Renal cortical epithelial cell (primary cell): Measurements from ENCODE around the gene RBBP9. TPM values are rescaled to one million over a fixed set of nuclear protein-coding genes. Genes with fewer than 3 reads are reported as not detected.
"Not testable (repeated sequence)": the region's sequence is repeated elsewhere in the genome, so short reads cannot be mapped to it uniquely, and the experiment has no call there.

Source experiments
- DNase-seq: peaks from one replicate; pipeline ENCODE4 v3.0.0-alpha.2; 2011; ENCODE audit warnings: low read depth
- total RNA-seq: library from RNA; depleted of rRNA; stranded (reverse); fragments of >200 nt; gene quantifications from 2 replicates; pipeline ENCODE4 v1.2.3, GENCODE V29; 2014

The RBBP9 gene
- total RNA-seq: 18.8 and 46.2 TPM in 2 replicates

GRCh38 chr20:18496740-18497592 is at the start of gene RBBP9:
RBBP9 (minus strand) TSS chr20:18497225; CDS start chr20:18497167, 58 bp downstream.
- DNase-seq: peak; percentile 59

GRCh38 chr20:18545566-18545965 is 48.5 kb upstream of the RBBP9 start:
- DNase-seq: peak; percentile 31

GRCh38 chr20:18543932-18544331 is 46.9 kb upstream of the RBBP9 start:
- no peak for DNase-seq

DNA sequence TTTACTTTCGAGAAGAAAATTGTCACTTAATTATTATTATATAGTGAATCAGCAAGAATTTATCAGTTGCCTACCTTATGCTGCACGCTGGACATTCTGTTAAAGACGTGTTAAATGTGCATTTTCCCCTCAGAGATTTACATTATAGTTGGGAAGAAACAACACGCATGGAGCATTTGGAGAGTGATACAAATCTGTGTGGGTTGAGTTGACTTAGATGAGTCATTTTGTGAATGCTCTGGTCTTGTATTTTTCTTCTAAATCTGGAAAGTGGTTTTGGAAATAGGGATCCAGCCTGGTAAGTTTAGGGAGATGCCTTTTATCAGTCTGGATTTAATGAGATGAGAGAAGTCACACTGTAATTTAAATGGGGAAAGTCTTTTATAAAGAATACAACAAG is 46.2 kb upstream of the RBBP9 start:
- DNase-seq: no peak

- peak; percentile 96 for DNase-seq
Measured at GRCh38 chr20:18541741-18542140, 44.7 kb upstream of the RBBP9 start.

GRCh38 chr20:18537651-18538050 is 40.6 kb upstream of the RBBP9 start:
- peak; percentile 72 for DNase-seq

DNA sequence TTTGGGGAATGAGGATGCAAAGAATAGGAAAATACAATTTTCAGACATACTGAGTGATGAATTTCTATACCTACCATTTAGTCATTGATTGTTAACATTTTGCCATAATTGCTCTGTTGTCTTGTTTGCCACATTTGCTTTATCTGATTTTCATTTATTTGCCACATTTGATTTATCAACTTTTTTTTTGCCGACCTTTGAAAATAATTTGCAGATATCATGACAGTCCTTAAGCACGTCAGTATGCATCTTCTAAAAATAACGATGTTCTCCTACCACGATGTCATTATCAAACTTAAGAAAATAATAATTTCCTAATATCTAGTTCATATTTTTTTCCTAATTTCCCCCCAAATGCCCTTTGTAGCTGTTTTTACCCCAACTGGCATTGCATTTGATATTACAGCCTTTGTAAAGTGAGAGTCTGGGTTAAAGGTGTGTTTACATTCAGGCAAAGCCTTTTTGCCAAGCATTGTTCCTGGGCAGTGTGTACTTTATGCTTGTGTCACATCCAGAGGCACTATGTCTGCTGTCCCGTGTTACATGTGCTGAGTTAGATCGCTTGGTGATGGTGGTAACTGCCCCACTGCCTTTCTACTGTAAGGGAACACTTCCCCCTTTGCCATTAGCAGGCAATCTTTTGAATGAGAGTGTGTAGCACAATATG is 37.1 kb upstream of the RBBP9 start:
- DNase-seq: no peak

DNA sequence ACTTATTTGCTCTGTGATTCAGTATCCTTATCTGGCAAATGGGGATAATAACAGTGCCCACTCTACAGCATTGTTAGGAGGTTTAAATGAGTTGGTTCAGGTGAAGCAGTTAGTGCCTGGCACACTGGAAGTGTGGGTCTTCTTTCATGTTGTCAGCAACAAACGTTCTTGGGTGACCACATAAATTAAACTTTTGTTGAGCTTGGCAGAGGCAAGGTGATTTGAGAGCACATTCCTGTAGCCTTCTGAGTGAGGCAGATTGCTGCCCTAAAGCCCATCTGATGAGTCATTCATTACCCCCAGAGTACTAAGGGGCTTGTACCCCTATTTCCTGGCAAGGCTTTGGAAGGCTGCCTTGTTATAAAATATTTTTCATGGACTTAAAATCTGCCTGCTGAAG is 36.5 kb upstream of the RBBP9 start:
- peak; percentile 79 for DNase-seq

DNA sequence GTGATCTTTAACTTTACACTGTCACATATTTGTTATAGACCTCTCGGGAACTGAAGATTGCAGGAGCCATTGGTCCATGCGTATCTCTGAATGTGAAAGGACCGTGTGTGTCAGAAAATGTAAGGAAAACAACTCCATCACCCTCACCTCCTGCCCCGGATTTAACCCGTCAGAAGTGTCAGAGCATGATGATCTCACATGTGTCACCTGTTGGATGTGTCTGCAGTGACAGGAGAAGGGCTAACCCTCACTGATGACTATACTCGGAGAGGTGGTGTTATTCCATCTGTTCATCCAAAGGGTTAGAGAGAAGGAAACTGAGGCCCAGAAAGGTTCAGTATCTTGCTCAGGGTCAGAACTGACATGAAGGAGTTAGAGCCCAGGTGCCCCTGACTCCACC is 35.6 kb upstream of the RBBP9 start:
- DNase-seq: no peak

DNA sequence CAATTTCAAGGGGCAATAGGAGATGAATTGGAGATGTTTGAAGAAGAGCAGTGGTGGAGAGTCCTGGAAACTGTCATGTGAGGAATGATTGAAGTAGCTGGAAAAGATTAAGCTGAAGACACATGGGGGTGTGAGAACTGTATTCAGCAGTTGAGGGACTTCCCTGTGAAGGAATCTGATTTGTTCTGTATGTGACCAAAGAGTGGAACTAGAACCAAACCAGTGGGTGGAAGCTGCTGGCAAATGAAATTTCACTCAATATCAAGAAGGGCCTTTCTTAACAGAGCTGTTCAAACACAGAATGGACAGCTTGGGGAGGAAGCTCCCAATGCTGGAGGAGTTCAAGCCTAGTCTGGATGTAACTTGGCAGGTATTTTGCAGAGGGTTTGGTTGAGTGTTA is 32.0 kb upstream of the RBBP9 start:
- DNase-seq: no peak

DNA sequence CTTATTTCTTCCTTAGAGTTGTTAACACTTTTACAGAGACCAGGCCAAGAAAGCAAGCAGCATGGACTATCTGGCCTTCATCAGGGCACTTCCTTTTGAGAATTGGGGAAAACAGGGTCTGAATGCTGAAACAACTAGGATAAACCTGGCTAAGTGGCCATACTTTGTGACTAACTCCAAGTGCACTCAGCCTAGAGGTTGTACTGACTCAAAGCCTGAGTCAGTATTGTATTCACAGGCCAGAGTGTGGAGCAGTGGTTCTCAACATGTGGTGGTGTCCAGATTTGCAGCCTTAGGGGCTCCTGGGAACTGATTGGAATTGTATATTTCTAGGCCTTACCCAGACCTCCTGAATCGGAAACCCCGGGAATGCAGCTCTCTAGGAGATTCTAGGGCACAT is 30.8 kb upstream of the RBBP9 start:
- peak; percentile 63 for DNase-seq

DNA sequence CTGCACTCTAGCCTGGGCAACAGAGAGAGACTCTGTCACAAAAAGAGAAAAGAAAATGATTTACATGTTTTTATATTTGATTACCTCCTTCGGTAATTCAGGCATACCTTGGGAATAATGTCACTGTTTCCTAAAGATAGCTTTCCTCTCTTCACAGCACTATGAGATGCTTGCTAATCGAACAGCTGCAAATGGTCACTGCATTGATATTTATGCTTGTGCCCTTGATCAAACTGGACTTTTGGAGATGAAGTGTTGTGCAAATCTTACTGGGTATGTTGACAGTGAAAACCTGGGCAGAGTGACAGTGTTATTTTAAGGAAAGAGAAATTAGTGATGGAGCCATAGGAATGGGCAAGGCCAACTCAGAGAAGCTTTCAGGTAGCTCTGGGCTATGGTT is 30.3 kb upstream of the RBBP9 start:
- no peak for DNase-seq

DNA sequence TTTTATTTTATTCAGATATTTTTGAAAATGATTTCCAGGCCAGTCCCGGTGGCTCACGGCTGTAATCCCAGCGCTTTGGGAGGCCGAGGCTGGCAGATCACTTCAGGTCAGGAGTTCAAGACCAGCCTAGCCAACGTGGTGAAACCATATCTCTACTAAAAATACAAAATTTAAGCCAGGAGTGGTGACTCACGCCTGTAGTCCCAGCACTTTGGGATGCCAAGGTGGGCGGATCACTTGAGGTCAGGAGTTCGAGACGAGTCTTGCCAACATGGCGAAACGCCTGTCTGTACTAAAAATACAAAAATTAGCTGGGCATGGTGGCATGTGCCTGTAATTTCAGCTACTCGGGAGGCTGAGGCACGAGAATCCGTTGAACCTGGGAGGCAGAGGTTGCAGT is 29.7 kb upstream of the RBBP9 start:
- not testable (repeated sequence) for DNase-seq

GRCh38 chr20:18524646-18525045 is 27.6 kb upstream of the RBBP9 start:
- DNase-seq: peak; percentile 56

DNA sequence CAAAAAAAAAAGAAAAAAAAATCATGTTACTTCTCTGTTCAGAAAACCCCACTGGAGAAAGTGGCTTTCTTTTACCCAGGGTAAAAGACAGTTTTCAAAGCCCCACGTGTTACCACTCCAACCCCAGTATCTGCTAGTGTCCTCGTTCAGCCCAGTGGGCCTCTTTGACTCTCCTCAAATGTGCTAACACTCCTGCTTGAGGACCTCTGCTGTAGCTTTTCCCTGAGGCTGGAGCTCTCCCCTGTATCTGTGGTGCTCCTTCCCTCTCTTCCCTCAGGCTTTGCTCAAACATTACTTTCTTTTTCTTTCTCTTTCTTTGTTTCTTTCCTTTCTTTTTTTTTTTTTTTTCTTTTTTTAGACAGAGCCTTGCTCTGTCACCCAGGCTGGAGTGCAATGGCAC is 26.0 kb upstream of the RBBP9 start:
- no peak for DNase-seq

- DNase-seq: peak; percentile 24
Measured at GRCh38 chr20:18522066-18522465, 25.0 kb upstream of the RBBP9 start.

- no peak for DNase-seq
Measured at GRCh38 chr20:18515973-18516372, 18.9 kb upstream of the RBBP9 start.

DNA sequence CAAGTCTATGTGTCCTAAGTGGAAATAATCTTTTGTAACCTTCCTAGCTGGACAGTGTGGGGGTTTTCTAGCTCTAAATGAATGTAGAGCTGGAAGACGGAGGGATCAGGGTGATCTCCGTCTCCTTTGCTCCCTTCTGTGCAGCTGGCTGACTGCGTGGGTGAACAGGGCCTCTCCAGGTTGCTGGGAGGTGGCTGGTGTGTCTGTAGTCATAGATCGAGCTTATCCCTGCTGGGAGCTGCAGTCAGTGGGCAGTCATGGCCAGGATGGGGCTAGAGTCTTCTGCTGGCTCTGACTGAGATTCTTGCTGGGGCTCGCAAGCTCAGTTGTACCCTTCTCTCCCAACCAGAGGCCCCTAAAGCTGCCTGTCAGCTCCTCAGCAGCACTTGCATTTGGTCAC is 17.1 kb upstream of the RBBP9 start:
- no peak for DNase-seq

GRCh38 chr20:18513208-18513607 is 16.2 kb upstream of the RBBP9 start:
- DNase-seq: no peak

DNA sequence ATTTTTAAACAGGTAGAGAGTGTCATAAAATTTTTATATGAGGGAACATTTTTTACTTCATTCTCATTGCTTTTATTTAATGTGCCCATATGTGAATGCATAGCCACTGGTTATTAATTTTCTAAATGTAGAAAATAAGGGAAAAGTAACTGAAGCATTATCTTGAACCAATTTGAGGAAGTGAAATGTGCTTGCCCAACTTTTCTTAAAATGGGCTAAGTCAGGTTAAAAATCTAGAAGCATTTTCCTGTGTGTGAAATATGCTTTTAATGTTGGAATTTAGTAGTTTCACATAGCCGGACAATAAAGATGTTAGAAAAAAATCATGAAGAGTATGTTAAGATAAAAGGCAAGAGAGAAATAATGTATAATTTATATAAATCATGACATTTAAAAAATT is 14.5 kb upstream of the RBBP9 start:
- no peak for DNase-seq

DNA sequence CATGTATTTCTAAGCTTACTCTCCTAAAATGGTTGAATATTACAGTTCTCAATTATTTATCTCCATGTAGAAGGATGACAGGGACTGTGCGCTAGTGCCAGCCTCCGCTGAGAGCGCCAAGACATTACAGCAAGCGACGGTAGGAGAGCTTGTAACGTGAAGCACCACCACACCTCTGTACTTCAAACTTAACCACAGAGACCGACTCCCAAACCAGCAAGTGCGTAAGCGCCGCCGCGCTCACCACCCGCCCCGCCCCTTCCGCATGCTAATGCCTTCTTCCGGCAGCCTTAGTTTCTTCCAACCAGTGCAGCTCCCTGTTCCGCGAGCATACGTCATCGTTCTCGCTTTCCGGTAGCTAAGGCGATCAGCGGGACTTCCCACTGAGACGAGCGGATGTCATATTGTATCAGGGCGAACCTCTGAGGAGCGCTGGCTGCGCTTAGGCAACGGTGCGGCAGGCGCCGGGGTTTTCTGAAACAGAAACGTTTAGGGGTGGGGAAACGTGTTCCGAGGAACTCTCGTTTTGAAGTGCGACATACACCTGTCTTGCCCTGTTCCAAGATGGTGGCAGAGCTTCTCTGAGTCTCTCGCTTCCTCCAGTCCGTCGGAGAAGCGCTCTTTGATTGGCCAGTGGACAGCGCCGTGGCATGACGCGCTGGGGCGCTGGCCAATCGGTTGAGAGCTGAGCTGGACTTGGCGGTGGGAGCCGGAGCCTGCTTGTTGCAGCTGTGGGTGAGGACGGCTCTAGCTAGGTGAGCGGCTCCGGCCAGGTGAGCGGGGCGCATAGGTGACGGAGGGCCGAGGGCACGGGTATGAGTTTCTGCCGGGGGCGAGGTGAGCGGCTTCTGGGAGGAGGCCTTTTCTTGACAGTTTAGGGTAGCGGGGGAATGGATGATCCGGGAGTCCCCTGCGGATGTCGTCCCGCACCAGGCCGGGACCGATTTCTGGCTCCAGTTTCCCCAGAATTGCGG is 10.5 kb upstream of the RBBP9 start, which contains the start of gene SEC23B:
Gene SEC23B (plus strand): TSS at position 723 of the 974 bp plus-strand sequence. CDS start 2,896 bp downstream, outside the sequence.
- peak; percentile 96 for DNase-seq

DNA sequence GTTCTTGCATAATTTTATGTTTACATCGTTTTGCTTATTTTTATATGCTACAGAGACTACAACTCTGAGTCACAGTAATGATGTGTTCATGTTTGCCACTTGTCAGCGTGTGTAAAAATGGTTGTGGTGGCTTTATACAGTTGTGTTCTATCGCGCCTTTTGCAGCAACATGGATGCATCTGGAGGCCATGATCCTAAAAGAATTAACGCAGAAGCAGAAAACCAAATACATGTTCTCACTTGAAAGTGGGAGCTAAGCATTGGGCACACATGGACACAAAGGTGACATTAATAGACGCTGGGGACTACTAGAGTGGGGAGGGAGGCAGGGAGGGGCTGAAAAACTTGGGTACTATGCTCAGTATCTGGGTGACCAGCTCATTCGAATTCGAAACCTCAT is 9.7 kb upstream of the RBBP9 start:
- no peak for DNase-seq
